Measurements from ENCODE around the gene CDC14A.

Gene CDC14A

GRCh38 chr1:100494393-100495084 lies 142.2 kb downstream of the CDC14A start:
- no peak for DNase-seq (ENCODE audit: low spot score)

DNA sequence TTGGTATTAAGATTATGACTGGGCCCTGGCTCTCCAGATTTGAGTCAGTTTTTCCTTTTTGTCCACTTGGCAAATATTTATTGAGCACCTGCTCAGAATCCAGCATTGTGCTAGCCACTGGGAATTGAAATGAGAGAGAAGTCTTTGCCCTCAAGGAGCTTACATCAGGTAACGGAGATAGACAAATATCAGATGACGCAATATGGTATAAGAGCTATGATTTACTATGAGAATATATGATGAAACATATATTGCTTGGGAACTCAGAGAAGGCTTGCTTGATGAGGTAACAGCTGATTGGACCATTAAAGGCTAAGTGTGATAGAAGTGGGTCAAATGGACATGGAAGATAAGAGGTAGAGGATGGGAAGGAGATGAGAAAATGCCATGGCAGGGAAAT lies 144.6 kb downstream of the CDC14A start:
- no peak for DNase-seq (ENCODE audit: low spot score)

GRCh38 chr1:100497796-100498195 lies 145.5 kb downstream of the CDC14A start:
- no peak for DNase-seq (ENCODE audit: low spot score)

DNA sequence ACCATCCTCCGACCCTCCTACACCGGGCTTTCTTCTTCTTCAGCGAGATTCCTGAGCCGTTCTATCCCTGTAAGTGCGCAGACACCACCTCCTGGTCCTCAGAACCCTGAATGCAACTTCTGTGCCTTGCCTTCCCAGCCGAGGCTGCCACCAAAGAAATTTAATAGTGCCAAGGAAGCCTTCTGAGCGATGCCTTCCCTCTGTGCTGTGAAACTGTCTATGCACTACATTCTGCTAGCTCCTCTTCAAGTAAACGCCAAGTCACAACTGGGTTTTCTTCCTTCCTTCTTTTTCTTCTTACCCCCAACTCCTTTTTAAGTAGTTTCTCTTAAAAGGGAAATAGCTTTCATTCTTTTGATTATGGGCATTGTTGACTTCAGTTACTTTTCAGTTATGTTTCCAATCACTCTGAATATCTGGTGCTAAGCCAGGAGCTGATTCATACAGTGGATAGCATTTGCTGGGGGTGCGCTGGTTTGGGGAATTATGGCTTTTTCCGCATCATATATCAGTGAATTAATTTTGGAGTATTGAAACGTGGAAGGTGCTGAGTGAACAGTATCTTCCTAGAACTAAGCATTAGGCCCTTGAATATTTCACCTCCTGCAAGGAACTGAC lies 147.0 kb downstream of the CDC14A start:
- no peak for DNase-seq (ENCODE audit: low spot score)

GRCh38 chr1:100502052-100502792 lies 149.9 kb downstream of the CDC14A start:
- DNase-seq (ENCODE audit: low spot score): no peak

DNA sequence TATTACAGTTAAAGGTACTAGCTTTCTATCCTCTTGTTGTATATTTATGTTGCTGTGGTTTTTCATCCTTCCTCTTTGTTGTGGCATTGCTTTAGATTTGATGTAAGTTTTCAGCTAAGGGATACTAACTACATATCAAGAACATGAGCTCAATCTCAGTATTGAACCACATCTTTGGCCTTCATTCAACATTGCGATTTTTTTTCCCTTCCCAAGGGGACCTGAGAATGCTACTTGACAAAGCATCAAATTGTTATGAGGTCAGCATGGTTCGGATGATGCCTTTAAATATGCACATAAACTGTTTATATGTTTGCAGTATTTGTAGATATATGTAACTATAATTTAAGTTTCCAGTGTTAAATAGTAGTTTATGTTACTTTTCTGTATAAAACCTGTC lies 153.9 kb downstream of the CDC14A start:
- DNase-seq (ENCODE audit: low spot score): no peak

GRCh38 chr1:100510451-100510850 lies 158.1 kb downstream of the CDC14A start:
- DNase-seq (ENCODE audit: low spot score): no peak

DNA sequence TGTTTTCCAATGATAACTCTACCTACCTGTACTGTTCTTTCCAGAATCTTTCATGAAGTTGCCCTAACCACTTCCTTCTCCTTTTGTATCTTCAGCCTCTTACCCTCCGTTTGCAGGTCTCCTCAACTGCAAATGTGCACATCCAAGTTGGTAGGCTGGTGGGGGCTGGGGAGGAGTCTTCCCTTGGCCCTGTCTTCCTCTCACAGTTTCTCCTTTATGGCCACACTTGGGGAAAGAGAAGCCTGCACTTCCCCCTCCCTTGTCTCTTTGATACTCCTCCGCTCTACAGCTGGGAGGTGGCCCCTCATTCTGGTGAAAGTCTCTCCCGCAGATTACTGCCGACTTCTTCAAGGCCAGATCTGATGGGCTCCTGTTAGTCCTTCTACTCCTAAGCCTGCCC lies 158.8 kb downstream of the CDC14A start:
- no peak for DNase-seq (ENCODE audit: low spot score)

DNA sequence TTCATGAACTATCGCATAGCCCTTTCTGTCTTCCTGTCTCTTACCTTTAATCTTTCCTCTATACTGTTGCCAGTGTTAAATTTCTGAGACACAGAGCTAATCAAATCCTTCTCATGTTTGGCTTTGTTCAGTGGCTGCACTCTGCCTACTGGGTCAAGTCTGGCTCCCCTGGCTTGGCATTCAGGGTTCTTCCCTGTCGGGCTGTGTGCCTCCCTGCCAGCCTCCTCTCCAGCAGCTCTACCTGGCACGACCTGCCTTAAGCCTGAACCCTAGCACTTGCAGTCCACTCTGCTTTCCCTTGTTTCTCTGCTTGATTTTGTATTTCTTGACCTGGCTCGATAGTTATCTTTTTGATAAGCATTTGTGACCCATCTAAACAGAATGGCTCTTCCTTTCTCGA lies 159.5 kb downstream of the CDC14A start:
- no peak for DNase-seq (ENCODE audit: low spot score)

DNA sequence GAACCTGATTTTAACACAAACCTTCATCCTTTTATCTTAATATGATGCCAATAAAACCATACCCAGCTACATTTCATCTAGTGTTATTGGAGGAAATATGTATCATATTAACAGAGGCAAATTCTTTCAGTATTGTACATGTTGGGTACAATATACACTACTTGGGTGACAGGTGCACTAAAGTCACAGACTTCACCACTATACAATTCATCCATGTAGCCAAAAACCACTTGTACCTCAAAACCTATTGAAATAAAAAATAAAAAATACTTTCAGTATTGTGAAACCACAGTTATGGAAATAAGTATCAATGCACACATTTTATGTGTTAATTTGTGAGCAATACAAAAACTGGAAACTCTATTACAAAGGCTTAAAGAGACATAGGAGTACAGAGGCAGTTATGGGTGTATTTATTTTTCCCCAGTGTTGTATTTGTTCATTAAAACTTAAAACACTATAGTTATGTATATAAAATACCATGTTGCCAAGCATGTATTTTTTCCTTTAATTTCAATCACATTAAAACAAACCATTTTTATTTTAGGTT lies 160.6 kb downstream of the CDC14A start:
- DNase-seq (ENCODE audit: low spot score): no peak

GRCh38 chr1:100516857-100517256 lies 164.6 kb downstream of the CDC14A start:
- no peak for DNase-seq (ENCODE audit: low spot score)

- DNase-seq (ENCODE audit: low spot score): no peak
Measured at GRCh38 chr1:100517515-100517914, 165.2 kb downstream of the CDC14A start.

- no peak for DNase-seq (ENCODE audit: low spot score)
Measured at GRCh38 chr1:100518023-100518422, 165.7 kb downstream of the CDC14A start.

DNA sequence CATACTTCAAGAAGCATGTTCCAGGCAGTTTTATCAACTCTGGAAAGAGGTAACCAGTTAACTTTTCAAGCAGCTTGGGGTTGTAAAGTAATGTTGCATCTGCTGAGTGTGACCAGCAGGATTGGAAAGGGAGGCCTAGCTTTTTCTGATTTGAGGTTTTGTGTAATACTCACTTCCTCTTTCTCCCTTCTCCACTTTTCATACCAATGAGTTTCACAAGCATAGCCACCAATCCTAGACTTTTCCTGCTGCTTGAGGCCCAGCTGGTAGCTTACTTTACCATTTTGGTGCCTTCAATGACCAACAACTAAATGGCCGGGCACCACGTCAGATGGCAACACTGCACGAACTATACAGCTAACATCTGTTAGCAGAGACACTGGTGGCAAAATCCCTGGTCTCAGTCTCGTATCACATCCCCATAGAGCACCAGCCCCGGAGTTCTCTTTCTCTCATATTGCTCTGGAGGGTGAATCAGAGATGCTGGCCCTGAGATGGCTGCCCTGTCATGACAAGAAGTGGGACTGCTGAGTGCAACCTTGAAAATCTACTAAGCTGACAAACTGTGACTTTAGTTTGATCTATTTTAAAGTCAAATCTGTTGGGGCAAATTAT lies 170.8 kb downstream of the CDC14A start:
- DNase-seq (ENCODE audit: low spot score): no peak

DNA sequence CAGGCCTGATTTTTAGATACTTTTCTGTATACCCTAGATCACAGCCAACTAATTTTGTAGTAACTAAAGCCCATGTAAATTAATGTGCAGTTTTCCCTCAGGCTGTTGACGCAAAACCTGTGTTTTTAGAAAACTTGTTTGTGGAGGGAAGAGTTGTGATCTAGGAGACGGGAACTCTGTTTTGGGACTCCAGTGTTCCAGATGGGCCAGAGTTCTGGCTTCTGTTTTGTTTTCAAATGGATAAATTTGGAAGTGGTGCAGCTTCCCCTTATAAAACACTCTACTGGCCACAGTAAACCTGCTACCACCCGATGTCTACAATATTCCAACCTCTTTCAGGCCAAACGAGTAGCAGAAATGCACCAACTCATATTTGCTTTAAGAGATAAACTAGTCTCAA lies 172.0 kb downstream of the CDC14A start:
- no peak for DNase-seq (ENCODE audit: low spot score)

- no peak for DNase-seq (ENCODE audit: low spot score)
Measured at GRCh38 chr1:100526894-100527293, 174.6 kb downstream of the CDC14A start.

DNA sequence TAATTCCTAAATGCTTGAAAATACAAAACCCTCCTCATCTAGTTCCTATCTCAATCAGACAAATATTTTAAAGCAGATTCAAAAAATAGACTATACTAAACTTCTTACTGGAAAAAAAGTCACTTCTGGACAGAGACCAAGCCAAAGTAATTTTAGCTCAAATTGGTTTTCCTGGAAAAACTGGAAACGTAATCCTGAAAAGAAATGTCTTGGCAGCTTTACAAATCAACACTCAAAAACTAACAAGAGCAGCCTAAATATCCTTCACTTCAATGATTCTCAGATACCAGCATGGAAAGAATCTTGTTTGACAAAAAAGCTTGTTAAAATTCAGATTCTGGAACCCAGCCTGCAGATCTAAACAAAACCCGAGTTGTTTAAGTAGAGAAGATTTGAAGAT lies 176.6 kb downstream of the CDC14A start:
- no peak for DNase-seq (ENCODE audit: low spot score)

- no peak for DNase-seq (ENCODE audit: low spot score)
Measured at GRCh38 chr1:100530141-100530540, 177.8 kb downstream of the CDC14A start.

DNA sequence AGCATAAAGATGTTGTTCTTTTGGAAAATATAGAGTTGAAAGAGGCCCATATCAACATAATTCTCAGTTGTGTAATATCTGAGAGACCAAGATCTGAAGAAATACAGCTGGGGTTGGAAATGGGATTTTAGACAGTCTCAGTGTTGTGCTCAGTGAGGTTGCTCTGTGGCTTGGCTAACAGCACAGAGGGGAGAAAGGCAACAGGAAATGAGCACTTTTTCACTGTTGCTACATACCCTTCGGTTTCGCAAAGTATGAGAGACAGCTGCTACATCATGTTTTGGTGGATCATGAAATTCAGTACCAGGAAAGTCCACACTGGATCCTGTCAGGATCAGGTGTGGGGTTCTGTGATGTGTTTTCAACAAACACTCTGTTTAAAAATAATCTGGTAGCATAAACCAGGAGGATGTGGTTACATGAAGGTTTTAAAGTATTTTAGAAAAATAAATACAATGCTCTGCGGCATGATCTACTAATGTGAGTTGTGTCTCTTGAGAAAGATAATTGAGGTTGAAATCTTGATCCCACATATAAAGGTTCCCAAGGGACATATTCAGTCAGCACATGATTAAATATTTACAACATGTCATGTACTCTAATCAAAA lies 178.7 kb downstream of the CDC14A start:
- DNase-seq (ENCODE audit: low spot score): no peak

GRCh38 chr1:100532645-100533044 lies 180.3 kb downstream of the CDC14A start:
- no peak for DNase-seq (ENCODE audit: low spot score)

DNA sequence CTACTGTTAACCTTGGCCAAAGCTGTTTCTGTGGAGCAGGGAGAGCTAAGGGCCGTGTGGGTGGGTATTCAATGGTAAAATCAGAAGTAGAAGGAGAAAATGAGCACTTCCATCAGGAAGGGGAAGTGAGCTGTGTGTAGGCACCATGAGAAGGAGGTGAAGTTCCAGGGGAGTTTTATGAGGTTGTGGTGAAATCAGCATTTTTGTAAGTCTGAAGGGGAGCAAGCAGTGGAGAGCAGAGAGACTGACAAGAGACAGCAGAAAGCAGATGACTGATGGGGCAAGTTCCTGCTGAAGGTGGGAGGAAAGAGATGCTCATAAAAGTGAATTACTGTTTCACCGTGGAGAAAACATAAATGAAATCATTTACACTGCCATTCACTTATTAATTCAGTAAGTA lies 183.0 kb downstream of the CDC14A start:
- DNase-seq (ENCODE audit: low spot score): no peak

DNA sequence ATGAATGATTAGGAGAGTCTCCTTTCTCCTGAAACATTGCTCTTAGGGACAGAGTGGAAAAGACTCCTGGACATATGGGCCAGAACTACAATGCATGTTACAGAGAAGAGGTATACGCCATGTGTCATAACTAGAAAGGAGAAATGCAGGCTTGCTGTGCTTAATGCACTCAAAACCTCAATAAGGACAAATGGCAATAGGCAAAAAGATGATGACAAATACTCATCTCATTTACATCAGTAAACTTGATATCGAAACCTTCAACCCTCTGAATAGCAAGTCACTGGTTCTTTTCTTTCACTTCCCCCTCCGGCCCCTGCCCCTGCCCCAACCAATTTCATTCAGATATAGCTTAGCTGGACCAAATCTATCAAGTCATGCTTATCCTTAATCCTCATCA lies 183.7 kb downstream of the CDC14A start:
- DNase-seq (ENCODE audit: low spot score): no peak

Data from left forelimb (tissue), 1 donor.